Ovary (tissue), 3 donors: ENCODE measurements around the gene PTPRG.

Source experiments
- EP300 ChIP-seq: sonication (generic); formaldehyde crosslinking; IDR thresholded peaks from one replicate; pipeline ENCODE4 v1.6.1; 2017; ENCODE audit warnings: antibody characterized with exemption
- POLR2A ChIP-seq: fragments of 450-650 bp; IDR thresholded peaks from one replicate; pipeline ENCODE4 v1.6.1; 2017; ENCODE audit warnings: antibody characterized with exemption, mild to moderate bottlenecking, moderate library complexity
- TF ChIP-seq, protein P1 (sequence below), 3 donors: fragments of 450-650 bp in 2 of 3; fragments of 200-600 bp in 1 of 3; IDR thresholded peaks; one replicate each; pipeline versions ENCODE4 v1.5.1 to v1.8.0; 2016 to 2022; ENCODE audit warnings: antibody characterized with exemption in 3 of 3, mild to moderate bottlenecking in 1 of 3
- donor health status: DM: no; HTN: no; CAD: no.

DNA sequence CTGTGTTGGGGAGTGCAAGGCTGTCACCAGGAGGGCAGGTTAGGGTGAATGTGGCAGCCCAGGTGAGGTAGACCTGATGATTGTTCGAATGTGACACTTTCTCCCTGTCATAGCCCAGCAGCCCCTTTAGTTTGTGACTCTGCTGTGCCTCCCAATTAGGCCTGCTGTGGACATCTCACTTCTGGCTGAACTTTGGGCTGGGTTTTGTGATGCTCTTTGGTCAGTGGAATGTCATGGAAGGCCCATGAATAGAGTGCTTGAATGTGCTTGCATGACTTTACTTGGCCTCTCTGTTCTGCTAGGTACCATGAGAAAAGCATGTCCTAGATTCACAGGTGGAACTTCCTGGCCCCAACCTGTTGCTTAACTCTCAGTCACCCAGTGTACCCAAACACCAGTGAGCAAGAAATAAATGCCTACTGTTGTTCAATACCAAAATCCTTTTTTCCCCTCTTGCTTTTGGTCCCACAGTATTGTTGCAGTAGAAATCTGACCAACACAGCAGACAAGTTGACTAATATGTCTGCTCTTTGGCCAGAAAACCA, 249.7 kb downstream of the PTPRG start:
- TF ChIP-seq, protein P1, sequence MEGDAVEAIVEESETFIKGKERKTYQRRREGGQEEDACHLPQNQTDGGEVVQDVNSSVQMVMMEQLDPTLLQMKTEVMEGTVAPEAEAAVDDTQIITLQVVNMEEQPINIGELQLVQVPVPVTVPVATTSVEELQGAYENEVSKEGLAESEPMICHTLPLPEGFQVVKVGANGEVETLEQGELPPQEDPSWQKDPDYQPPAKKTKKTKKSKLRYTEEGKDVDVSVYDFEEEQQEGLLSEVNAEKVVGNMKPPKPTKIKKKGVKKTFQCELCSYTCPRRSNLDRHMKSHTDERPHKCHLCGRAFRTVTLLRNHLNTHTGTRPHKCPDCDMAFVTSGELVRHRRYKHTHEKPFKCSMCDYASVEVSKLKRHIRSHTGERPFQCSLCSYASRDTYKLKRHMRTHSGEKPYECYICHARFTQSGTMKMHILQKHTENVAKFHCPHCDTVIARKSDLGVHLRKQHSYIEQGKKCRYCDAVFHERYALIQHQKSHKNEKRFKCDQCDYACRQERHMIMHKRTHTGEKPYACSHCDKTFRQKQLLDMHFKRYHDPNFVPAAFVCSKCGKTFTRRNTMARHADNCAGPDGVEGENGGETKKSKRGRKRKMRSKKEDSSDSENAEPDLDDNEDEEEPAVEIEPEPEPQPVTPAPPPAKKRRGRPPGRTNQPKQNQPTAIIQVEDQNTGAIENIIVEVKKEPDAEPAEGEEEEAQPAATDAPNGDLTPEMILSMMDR (IDR thresholded peaks at IDR 0.05): no peak
- TF ChIP-seq POLR2A: no peak
- no peak for TF ChIP-seq EP300
